AG20443 (cell line): Measurements from ENCODE around the gene SUOX.
"Not testable (repeated sequence)": the region's sequence is repeated elsewhere in the genome, so short reads cannot be mapped to it uniquely, and the experiment has no call there.

ENCODE experiments used
- DNase-seq: peaks from one replicate; pipeline ENCODE4 v3.0.0; 2012; ENCODE audit warnings: low spot score, mixed read lengths

Gene SUOX

DNA sequence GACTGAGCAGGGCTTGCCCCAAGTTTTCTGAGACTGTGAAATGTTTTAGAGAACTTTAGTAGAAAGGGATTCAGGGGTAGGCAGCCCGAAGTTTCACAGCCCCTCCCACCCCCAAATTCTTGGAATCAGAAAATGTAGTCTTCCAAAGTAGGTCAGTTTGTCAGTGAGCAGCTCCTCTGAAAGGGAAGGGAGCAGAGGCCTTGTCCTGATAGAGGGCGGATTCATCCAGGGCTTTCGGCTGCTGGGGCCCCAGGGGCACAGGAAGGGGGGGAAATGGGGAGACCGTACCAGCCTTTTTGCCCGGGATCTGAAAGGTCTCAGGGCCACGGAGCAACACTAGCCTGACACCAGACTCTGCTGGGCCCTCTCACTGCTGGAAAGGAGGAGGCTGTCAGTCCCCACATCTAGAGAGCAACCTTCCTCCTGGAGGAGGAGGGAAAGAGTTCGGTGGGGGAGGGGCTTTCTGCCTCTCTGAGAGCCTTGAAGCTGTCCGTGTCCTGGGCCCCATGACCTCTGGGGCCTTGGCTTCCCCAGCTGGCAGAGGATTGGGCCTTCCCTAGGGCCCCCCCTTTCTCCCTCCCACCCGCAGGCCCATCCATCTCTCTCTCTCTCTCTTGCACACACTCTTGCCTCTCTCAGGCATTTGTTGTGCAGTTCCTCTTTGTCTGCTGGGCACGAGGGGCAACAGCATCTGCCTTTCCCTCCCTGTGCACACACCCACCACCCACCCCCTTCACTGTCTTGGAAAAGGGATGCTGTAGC is 23.5 kb downstream of the SUOX start, which contains the start of gene IKZF4:
Gene IKZF4, plus strand, starts transcription at position 621 of the 762 bp plus-strand sequence. CDS start 451 bp downstream, outside the sequence.
- no peak for DNase-seq

DNA sequence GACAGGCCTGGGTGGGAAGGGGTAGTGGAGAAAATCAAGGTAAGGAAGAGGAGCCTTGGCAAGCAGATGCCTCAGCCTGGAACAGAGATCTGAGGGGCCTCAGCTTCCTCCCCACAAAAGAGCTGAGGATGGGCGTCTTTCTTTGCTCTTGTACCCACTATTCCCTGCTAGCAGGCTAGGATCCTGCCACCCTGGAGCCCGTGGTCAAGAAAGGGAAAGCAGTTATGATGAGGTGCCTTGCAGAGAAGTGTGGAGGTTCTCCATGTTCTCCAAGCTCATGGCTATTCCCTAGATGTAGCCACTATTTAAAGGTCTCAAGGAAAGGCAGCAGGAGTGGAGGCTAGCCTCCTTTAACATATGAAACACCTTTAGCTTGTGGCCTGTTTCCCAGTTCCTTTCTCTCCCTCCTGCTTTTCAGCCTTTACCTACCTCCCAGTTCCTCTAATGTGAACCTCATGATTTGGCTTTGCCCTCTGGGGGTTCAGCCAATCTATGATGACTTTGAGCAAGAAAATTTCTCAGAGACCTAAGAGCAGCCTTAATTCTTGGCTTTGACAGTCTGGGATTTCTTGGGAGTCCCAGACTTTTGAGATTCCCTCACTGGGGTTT is 24.9 kb downstream of the SUOX start:
- no peak for DNase-seq

DNA sequence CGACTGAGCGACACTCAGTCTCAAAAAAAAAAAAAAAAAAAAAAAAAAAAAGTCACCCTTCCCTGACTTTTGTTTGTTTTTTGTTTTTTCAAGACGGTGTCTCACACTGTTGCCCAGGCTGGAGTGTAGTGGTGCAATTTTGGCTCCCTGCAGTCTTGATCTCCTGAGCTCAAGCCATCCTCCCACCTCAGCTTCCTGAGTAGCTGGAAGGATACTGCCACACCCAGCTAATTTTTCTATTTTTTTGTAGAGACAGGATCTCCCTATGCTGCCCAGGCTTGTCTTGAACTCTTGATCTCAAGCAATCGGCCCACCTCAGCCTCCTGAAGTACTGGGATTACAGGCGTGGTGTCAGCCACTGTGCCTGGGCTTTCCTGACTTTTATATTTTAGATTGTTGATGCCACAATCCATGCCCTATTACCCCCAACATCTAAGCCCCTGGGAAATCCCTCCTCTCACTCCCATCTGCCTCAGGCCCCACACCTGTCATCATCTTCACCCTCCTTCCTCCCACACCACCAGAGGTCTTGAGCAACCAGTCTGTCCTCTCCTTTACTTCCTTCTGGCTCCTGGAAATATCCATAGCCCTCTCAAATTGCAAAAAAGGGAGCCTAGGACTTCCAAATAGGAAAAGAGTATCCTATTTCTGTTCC is 31.6 kb downstream of the SUOX start:
- no peak for DNase-seq

DNA sequence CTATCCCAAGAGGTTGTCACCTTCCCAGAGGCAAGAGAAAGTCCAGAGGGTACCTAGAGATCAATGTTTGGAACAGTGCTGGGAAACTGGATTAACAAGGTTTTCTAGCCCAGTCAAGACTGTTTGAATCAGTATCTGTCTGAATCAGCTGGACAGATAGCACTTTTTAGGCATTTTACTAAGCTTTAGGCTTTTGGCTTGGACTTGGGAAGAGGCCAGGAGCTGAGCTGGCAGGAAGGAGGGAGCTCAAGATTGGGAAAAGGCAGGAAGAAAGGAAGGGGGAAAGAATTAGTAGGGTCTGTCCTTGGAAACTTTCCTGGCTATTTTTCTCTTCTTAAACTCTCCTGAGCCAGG is 32.1 kb downstream of the SUOX start:
- peak; percentile 52 for DNase-seq

DNA sequence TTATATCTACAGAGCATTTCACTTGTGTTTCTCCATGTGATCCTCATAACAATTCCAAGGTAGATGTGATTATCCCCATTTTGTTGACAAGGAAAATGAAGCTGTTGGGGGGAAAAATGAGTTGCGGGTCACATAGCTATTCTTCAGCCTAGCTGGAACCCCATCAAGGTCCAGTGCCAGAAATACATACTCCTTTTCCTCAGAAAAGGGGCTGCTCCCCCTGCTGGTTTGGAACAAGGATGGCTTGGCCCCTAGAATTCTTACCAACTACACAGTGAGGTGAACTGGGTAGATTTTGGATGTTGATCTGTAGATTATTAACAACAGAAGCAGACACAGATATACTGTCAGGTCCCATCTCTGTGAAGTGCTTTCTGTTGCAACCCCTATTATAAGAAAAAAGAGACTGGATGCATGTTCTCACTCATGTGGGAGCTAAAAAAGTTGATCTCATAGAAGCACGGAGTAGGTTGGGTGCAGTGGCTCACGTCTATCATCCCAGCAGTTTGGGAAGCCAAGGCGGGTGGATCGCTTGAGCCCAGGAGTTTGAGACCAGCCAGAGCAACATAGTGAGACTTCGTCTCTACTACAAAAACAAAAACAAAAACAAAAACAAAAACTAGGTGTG is 32.7 kb downstream of the SUOX start:
- DNase-seq = peak; percentile 74

DNA sequence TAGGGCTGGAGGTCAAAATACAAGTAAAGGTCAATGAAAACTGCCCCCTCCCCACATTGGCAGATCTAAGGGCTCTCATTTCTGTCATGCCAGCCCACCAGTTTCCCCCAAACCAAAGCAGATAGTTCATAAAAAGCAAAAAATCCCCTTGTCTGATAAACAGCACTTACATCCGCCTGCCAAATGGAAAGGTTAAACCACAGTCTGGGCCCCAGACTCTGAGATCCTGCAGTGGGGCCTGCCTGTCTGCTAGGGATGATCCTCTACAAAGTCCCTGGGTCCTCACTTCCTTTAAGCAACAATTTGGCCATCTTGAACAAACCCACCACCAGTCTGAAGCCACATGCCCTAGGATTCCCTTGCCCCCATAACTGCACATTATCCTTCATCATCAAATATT is 34.9 kb downstream of the SUOX start:
- no peak for DNase-seq

DNA sequence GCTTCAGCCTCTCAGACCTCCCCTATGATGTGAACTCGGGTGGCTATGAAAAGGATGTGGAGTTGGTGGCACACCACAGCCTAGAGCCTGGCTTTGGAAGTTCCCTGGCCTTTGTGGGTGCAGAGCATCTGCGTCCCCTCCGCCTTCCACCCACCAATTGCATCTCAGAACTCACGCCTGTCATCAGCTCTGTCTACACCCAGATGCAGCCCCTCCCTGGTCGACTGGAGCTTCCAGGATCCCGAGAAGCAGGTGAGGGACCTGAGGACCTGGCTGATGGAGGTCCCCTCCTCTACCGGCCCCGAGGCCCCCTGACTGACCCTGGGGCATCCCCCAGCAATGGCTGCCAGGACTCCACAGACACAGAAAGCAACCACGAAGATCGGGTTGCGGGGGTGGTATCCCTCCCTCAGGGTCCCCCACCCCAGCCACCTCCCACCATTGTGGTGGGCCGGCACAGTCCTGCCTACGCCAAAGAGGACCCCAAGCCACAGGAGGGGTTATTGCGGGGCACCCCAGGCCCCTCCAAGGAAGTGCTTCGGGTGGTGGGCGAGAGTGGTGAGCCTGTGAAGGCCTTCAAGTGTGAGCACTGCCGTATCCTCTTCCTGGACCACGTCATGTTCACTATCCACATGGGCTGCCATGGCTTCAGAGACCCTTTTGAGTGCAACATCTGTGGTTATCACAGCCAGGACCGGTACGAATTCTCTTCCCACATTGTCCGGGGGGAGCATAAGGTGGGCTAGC is 37.7 kb downstream of the SUOX start:
- no peak for DNase-seq

DNA sequence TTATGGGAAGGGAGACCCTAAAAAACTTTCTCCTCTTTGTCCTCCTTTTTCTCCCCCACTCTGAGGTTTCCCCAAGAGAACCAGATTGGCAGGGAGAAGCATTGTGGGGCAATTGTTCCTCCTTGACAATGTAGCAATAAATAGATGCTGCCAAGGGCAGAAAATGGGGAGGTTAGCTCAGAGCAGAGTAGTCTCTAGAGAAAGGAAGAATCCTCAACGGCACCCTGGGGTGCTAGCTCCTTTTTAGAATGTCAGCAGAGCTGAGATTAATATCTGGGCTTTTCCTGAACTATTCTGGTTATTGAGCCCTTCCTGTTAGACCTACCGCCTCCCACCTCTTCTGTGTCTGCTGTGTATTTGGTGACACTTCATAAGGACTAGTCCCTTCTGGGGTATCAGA is 40.1 kb downstream of the SUOX start:
- no peak for DNase-seq

DNA sequence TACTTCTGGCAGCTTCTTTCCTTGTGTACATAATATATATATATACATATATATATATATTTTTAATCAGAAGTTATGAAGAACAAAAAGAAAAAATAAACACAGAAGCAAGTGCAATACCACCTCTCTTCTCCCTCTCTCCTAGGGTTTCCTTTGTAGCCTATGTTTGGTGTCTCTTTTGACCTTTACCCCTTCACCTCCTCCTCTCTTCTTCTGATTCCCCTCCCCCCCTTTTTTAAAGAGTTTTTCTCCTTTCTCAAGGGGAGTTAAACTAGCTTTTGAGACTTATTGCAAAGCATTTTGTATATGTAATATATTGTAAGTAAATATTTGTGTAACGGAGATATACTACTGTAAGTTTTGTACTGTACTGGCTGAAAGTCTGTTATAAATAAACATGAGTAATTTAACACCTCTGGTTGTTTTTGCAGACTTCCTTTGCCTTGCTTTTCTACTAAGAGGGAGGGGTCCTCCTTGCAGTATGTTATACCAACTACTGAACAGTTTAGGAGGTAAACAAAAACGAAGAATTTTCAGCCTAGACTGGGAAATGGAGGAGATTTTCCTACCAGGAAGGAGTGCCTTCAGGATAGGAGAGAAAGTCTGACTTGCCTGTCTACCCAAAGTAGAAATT is 41.1 kb downstream of the SUOX start:
- DNase-seq = no peak

DNA sequence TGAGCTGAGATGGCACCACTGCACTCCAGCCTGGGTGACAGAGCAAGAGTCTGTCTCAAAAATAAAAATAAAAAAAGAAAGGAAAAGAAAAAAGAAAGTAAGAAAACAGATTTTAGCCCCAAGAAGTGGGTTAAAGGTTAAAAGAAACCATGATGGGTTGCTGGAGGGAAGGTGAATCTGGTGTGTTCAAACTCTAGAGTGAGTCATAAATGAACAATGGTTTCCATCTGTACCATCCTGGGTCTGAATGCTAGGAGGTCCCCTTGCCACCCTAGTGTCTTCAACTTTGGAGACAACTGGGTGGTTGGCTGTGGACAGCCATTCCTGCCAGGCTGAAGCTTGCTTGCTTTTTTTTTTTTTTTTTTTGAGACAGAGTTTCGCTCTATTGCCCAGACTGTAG is 43.1 kb downstream of the SUOX start:
- DNase-seq = no peak

DNA sequence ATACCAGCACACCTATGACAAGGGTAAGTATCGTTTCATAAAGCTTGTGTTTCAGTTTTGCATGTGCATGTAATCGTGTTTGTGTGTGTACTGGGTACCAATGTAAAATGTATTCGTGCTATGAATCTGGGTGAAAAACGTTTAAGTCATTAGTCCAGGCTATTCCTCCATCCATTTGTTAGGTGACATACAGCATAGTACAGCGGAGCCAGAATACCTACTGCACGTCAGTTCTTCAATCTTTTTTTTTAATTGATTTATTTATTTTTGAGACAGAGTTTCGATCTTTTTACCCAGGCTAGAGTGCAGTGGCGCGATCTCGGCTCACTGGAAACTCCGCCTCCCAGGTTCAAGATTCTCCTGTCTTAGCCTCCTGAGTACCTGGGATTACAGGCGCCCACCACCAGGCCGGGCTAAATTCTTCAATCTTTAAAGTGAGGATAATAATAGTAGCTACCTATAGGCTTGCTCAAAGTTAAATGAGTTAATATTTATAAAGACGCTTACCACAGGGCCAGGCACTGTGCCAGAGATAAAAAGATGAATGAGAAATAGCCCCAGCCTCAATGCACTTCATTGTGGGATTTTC is 44.0 kb downstream of the SUOX start:
- no peak for DNase-seq

DNA sequence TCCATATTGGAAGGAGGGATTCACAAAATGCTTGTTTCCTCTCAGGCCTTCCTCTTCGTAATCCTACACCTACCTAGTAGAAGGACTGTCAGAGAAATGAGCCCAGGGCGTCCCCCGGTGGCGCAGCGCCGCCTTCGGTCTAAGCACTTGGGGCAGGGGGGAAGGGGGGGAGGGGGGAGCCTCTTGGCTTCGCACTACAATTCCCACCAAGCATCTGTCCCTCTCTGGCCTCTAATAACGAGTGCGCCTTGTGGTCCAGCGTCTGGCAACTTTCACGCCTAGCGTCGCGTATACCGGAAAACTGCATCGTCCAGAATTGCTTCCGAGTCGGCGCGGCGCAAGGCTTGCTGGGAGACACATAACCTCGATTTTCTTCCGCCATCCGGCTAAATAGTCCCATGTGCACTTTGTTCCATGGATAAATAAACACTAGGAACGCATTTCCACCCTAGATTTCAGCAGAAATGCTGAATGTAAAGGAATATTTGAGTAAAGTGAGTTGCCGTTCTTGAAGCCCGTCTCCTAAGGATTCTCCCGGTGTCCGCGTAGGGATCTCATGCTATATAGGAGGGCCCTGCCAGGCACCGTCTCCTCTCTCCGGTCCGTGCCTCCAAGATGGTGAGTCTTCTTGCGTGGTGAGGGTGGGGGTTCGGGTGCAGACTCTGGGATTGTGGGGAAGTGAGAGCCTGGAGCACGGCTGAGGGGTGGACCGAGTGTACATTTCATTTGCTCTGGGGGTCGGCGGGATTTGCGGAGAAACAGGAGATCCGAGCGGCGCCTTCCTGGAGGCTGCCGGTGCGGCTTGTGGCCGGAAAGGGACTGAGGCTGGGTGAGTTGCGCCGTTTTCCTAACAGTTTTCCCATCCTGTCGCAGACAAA is 44.7 kb downstream of the SUOX start, which contains the start of gene RPS26:
Gene RPS26, plus strand, starts transcription at position 367 of the 878 bp plus-strand sequence. Its CDS starts 249 bp downstream, at position 616.
- peak; percentile 94 for DNase-seq

DNA sequence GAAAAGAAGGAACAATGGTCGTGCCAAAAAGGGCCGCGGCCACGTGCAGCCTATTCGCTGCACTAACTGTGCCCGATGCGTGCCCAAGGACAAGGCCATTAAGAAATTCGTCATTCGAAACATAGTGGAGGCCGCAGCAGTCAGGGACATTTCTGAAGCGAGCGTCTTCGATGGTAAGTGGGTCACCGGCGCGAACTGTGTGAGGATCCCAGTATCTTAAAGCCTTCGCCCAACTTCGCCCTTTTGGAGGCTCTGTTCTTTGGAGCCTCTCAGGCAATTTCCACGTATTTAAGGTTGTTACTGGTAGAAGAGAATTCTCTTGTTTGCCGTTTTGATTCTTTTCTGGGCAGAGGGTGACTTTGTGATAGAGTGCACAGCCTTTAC is 45.3 kb downstream of the SUOX start:
- not testable (repeated sequence) for DNase-seq

DNA sequence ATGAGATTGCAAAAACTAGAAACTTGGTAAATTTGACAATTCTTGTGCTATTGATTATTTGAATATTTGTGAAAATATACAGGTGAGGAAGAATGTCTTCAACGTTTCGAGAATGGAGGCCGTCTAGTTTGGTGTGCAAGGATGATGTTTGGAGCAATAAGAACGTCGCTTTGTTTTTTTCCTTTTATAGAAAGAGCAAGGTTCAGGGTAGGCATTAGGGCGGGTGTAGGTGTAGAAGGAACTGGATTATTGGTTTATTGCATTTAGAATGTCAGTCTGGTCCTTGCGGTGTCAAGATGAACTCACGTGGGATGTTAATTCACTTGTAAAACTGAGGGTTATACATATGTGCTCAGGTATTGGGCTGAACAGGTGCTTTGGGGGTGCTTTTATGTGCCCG is 45.8 kb downstream of the SUOX start:
- DNase-seq = no peak

DNA sequence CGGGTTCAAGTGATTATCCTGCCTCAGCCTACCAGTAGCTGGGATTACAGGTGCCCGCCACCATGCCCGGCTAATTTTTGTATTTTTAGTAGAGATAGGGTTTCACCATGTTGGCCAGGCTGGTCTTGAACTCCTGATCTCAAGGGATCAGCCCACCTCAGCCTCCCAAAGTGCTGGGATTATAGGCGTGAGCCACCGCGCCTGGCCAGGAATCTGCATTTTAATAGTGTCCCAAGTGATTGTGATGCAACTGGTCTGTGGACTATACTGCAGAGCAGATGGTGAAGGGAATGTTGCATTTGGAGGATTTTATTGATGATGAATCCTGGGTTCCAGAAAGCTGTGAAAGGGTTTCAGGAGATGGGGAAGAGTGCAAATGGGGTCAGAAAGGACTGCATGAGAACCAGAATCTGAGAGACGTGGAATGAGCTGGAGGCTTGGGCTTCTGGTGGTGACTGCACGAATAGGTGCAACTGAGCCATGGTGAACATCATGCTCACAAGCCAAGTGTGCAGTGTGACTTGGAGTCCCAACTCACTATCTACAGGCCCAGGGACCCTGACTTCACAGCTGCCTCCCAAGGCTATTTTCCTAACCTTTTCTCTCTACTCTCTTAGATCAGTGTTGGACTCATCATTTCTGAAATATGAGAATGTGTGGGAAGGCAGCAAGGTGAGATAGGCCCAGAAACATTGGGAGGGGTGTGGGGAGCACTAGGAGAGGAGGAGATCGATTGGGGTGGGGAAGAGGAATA is 49.1 kb downstream of the SUOX start:
- DNase-seq = no peak

DNA sequence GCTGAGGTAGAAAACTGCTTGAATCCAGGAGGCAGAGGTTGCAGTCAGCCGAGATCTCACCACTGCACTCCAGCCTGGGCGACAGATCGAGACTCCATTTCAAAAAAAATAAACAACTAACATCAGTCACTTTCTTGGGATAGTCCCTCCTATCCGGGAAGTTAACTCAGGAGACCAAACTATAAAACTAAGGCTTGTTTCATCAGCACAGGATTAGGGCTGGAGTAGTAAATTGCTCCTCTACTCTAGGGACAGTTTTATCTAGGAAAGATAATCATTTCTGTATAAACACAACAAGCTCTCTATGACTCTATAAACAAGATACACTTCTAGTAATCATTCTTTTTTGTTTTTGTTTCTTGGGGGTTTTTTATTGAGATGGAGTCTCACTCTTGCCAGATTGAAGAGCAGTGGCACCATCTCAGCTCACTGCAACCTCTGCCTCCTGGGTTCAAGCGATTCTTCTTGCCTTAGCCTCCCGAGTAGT is 56.4 kb downstream of the SUOX start:
- no peak for DNase-seq
